PFSK-1 (cell line): ENCODE results near the gene NHLRC2.

ENCODE experiments used
- FOXP2 ChIP-seq: optimal IDR thresholded peaks from 2 replicates; pipeline ENCODE3; 2011; ENCODE audit warnings: borderline replicate concordance, control low read depth, inconsistent platforms; ENCODE audit not compliant: insufficient read depth; ENCODE audit errors: extremely low read length, extremely low read depth
- POLR2AphosphoS5 ChIP-seq: IDR thresholded peaks from 2 replicates; pipeline ENCODE4 v1.6.1; 2012; ENCODE audit warnings: low read depth, mild to moderate bottlenecking, control low read depth, low read length, moderate library complexity
- SIN3A ChIP-seq: IDR thresholded peaks from 2 replicates; pipeline ENCODE4 v1.6.1; 2012; ENCODE audit warnings: mild to moderate bottlenecking, low read length, moderate library complexity, borderline replicate concordance; ENCODE audit not compliant: insufficient read depth
- TAF1 ChIP-seq: IDR thresholded peaks from 2 replicates; pipeline ENCODE4 v1.6.1; 2012; ENCODE audit warnings: low read length, control low read depth, borderline replicate concordance; ENCODE audit not compliant: insufficient read depth
- TF ChIP-seq, protein P1 (sequence below), 2 experiments: IDR thresholded peaks; 2 replicates each; pipeline versions ENCODE4 v1.6.1 to v1.8.0; 2011 to 2012; ENCODE audit warnings: low read depth in 2 of 2, low read length in 2 of 2, control low read depth in 1 of 2, inconsistent platforms in 1 of 2, mild to moderate bottlenecking in 1 of 2, moderate library complexity in 1 of 2; ENCODE audit not compliant: insufficient read depth in 1 of 2

Gene NHLRC2

DNA sequence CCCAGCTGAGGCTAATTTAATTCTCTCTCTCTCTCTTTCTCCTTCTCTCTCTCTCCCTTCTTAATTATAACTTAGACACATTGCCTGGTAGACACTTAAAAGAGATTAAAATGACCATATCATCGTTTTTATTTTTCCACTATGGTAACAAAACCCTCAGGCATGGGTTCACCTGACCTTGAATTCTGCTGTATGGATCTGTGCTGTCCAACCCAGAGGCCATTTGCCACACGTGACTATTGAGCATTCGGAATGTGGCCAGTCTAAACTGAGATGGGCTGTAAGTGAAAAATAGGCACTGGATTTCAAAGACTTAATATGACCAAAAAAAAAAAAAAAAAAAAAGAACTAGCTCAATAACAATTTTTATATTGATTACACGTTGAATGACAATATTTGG, 93.6 kb downstream of the NHLRC2 start:
- TF ChIP-seq POLR2AphosphoS5 (no peak), SIN3A (no peak), FOXP2 (no peak), TAF1 (no peak)
- TF ChIP-seq, protein P1, sequence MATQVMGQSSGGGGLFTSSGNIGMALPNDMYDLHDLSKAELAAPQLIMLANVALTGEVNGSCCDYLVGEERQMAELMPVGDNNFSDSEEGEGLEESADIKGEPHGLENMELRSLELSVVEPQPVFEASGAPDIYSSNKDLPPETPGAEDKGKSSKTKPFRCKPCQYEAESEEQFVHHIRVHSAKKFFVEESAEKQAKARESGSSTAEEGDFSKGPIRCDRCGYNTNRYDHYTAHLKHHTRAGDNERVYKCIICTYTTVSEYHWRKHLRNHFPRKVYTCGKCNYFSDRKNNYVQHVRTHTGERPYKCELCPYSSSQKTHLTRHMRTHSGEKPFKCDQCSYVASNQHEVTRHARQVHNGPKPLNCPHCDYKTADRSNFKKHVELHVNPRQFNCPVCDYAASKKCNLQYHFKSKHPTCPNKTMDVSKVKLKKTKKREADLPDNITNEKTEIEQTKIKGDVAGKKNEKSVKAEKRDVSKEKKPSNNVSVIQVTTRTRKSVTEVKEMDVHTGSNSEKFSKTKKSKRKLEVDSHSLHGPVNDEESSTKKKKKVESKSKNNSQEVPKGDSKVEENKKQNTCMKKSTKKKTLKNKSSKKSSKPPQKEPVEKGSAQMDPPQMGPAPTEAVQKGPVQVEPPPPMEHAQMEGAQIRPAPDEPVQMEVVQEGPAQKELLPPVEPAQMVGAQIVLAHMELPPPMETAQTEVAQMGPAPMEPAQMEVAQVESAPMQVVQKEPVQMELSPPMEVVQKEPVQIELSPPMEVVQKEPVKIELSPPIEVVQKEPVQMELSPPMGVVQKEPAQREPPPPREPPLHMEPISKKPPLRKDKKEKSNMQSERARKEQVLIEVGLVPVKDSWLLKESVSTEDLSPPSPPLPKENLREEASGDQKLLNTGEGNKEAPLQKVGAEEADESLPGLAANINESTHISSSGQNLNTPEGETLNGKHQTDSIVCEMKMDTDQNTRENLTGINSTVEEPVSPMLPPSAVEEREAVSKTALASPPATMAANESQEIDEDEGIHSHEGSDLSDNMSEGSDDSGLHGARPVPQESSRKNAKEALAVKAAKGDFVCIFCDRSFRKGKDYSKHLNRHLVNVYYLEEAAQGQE (IDR thresholded peaks at IDR 0.05; ENCODE audit: insufficient read depth in 1 of 2, low read depth in 2 of 2, low read length in 2 of 2), result no peak

DNA sequence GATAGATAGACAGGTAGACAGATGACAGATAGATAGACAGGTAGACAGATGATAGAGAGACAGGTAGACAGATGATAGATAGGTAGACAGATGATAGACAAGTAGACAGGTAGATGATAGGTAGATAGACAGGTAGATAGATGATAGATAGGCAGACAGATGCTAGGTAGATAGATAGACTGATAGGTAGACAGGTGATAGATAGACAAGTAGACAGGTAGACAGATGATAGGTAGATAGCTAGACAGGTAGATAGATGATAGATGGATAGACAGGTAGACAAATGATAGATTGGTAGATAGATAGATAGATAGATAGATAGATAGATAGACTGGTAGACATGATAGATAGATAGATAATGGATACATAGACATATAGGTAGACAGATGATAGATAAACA, 95.8 kb downstream of the NHLRC2 start:
- TF ChIP-seq TAF1 (no peak), POLR2AphosphoS5 (no peak), SIN3A (no peak), FOXP2 (no peak)
- TF ChIP-seq, protein P1 (IDR thresholded peaks at IDR 0.05; ENCODE audit: insufficient read depth in 1 of 2, low read depth in 2 of 2, low read length in 2 of 2), result no peak

DNA sequence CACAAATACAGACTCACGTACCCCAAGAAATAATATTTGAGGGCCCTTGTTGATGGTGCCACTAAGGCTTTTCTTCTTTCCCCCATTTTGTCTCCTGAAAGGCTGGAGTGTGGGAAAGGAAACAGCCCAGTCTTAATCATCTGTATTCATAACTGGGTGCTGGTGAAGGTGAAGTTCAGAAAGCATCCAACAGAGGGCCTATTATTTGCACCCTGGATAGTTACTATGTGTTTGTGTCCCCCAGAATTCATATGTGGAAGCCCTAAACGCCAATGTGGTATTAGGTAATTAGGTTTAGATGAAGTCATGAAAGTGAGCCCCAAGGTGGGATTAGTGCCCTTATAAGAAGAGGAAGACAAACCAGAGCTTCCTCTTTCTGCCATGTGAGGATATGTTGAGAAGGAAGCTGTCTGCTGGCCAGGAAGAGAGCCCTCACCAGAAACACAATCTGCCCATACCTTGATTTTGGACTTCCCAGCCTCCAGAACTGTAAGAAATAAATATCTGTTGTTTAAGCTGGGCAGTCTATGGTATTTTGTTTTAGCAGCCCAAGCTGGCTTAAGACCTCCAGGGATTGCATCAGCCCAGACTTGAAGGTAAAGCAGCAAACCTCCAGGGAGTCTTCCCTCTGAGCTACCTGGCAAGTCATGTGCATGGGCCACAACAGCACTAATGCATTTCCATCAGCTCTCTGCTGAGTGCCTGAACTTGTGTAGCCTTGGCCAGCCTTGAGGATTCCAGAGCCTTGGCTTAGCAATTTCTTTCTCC, 99.2 kb downstream of the NHLRC2 start:
- no peak for TF ChIP-seq POLR2AphosphoS5
- TF ChIP-seq, protein P1 (IDR thresholded peaks at IDR 0.05; ENCODE audit: insufficient read depth in 1 of 2, low read depth in 2 of 2, low read length in 2 of 2), result no peak
- no peak for TF ChIP-seq SIN3A
- no peak for TF ChIP-seq FOXP2
- no peak for TF ChIP-seq TAF1

DNA sequence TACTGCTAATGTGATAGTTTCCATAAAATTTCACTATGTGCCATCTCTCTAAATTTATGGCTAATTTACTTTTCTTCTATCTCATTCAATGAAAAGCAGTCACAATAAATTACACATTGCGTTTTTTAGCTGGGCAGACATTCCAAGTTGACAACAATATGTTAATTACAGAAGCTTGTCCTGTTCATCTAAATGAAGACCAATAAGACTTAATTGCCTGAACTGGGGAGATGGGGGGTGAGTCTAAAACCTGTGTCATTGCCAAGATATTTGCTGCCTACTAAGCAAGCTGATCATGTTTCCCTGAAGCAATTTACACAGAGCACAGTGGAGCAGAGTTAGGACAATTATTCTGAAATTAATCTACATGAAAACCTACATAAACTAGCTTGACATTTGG, 99.9 kb downstream of the NHLRC2 start:
- TF ChIP-seq TAF1 (no peak), FOXP2 (no peak), SIN3A (no peak), POLR2AphosphoS5 (no peak)
- TF ChIP-seq, protein P1 (IDR thresholded peaks at IDR 0.05; ENCODE audit: insufficient read depth in 1 of 2, low read depth in 2 of 2, low read length in 2 of 2), result no peak
